DOHH2 (cell line): ENCODE measurements around the gene CFAP221.

ENCODE experiments used
- EZH2phosphoT487 ChIP-seq: fragments of 200-600 bp; sonication (generic); IDR thresholded peaks from 2 replicates; pipeline ENCODE4 v1.6.1; 2017; ENCODE audit warnings: borderline replicate concordance, mild to moderate bottlenecking, antibody characterized with exemption, low read length, moderate library complexity, mixed read lengths
- TF ChIP-seq, protein P1 (sequence below): fragments of 200-600 bp; sonication (generic); IDR thresholded peaks from one replicate; pipeline ENCODE4 v1.5.1; 2014; ENCODE audit warnings: antibody characterized with exemption, mild to moderate bottlenecking, low read depth, low read length; ENCODE audit not compliant: poor library complexity, severe bottlenecking

DNA sequence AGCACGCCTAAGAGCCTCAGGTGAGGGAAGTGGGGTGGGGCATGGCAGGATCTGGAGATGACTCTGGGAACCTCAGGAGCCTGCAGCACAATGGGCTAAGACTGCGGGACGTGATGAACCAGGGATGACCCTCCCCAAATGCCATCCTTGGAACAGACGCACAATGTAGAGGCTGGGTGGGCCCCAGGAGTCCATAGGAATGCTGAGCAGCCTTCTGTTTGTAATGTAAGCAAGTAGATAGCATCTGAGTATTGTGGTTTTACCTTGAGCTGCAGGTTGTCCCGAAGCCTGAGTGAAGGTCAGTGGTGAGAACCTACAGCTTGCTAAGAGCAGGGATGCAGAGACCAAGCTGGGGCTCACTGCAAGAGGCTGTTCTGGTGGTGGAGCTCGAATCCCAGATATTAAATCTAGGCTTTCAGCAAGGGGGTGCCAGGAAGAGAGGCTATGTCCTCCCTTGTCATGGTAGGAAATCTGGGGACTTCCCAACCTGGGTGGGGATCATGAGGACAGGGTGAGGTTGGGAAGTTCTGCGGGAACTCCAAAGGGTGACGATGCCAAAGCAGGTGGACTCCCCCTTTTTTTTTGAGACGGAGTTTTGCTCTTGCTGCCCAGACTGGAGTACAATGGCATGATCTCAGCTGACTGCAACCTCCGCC, 25.7 kb upstream of the CFAP221 start:
- TF ChIP-seq, protein P1, sequence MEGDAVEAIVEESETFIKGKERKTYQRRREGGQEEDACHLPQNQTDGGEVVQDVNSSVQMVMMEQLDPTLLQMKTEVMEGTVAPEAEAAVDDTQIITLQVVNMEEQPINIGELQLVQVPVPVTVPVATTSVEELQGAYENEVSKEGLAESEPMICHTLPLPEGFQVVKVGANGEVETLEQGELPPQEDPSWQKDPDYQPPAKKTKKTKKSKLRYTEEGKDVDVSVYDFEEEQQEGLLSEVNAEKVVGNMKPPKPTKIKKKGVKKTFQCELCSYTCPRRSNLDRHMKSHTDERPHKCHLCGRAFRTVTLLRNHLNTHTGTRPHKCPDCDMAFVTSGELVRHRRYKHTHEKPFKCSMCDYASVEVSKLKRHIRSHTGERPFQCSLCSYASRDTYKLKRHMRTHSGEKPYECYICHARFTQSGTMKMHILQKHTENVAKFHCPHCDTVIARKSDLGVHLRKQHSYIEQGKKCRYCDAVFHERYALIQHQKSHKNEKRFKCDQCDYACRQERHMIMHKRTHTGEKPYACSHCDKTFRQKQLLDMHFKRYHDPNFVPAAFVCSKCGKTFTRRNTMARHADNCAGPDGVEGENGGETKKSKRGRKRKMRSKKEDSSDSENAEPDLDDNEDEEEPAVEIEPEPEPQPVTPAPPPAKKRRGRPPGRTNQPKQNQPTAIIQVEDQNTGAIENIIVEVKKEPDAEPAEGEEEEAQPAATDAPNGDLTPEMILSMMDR, result no peak
- no peak for TF ChIP-seq EZH2phosphoT487
